PC-9 (cell line): Measurements from ENCODE around the gene ZNHIT2.

Experiments
- CTCF ChIP-seq: fragments of 200-600 bp; sonication (generic); conservative IDR thresholded peaks from 2 replicates; pipeline ENCODE4 v1.6.1; 2017; ENCODE audit warnings: mixed run types, antibody characterized with exemption, mild to moderate bottlenecking, moderate library complexity
- EZH2 ChIP-seq: fragments of 200-600 bp; sonication (generic); IDR thresholded peaks from 2 replicates; pipeline ENCODE4 v1.8.0; 2017; ENCODE audit warnings: antibody characterized with exemption, low read depth

GRCh38 chr11:65107078-65107477 lies 10.4 kb downstream of the ZNHIT2 start:
- TF ChIP-seq CTCF (no peak), EZH2 (no peak)
